ENCODE data around the gene TBC1D16. TPM values are rescaled to one million over a fixed set of nuclear protein-coding genes. Genes with fewer than 3 reads are reported as not detected.

The TBC1D16 gene
- total RNA-seq, 2 experiments from 2014 or later, result 8.3 to 10.4 TPM

DNA sequence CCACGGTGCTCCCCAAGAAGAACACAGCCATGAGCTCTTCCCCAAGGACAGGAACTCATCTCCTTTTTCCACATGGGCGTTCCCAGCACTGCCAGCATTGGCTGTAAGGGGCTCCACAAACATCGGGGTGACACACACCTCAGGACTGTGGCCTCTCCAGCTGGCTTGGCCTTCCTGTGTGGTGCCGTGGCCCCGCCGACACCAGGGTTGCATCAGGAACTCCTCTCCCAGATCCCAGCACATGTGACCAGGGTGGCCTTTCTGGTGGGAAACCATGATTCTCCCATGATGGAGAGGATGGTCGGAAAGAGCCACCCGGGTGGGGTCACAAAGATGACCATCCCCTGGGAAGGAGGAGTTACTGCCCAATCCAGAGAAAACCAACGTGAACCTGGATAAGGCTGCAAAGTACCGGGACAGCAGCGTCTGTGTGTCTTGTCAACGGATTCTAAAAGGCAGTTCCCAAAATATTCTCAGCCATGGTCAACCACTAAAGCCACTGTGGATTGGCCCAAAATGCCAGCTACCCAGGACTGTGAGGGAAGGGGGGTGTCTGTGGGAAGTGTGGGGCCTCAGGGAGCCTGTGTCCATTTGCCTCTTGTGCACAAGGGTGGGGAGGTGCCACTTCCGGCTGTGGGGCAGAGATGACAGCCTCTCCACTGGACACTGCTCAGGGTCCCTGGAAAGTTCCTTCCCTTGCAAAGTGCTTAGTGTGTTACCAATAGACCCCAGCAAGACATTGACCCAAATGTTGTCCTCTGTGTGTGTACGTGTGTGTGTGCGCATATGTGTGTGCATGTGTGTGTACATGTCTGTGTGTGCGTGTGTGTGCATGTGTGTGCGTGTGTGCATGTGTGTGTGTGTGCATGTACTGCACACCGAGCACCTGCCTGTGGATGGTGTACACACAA is 118.4 kb downstream of the TBC1D16 start:
- no peak for ATAC-seq
- intact Hi-C loops (cut with DNase I, micrococcal nuclease), result loop anchor here (1.0 to 5.0 kb wide), 4 partner anchors 125 to 175 kb away; no protein-coding TSS in a partner anchor
- no peak overlapping the region for H3K27ac Mint-ChIP-seq

DNA sequence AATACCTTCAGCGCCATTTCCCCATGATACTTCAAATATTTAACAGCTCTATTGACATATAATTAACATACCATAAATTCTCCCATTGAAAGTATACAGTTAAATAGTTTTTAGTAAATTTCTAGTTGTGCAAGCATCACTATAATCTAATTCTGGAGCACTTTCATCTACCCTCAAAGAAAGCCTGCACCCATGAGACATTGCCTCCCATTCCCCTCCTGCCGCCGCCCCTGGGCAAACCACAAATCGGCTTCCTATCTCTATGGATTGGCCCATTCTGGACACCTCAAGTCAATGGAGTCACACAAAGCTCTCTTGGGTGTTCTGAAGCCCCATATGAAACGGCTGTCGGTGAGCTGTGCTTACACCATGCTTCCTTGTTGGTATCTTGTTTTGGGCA is 119.2 kb downstream of the TBC1D16 start:
- CTCF ChIA-PET, result interaction anchor here (1.1 to 1.4 kb wide), 3 partner anchors 129 to 170 kb away, joined by 3 to 4 read pairs (median 4); no protein-coding TSS in a partner anchor
- intact Hi-C loops (cut with DNase I, micrococcal nuclease), result loop anchor here (1.0 to 5.0 kb wide), 4 partner anchors 124 to 174 kb away; no protein-coding TSS in a partner anchor
- no peak for ATAC-seq

More for the DNA sequence above, 118.4 kb downstream of the TBC1D16 start:
- H3K4me1 Mint-ChIP-seq, result no peaks in the 10 kb centered on the region
- POLR2A ChIA-PET, result no interaction called here
- H3K4me3 Mint-ChIP-seq, result no peak overlapping the region
- H3K9me3 Mint-ChIP-seq (ENCODE audit: low read depth), result no peaks in the 10 kb centered on the region
- peaks cover 2% of the 10 kb centered on the region for H3K27me3 Mint-ChIP-seq
- no peaks in the 10 kb centered on the region for H3K36me3 Mint-ChIP-seq (ENCODE audit: low read depth)
- DNase-seq, result no peak
- CTCF ChIA-PET, result interaction anchor here (1.3 kb wide), 1 partner anchor 171 kb away, joined by 4 read pairs; no protein-coding TSS in a partner anchor

DNA sequence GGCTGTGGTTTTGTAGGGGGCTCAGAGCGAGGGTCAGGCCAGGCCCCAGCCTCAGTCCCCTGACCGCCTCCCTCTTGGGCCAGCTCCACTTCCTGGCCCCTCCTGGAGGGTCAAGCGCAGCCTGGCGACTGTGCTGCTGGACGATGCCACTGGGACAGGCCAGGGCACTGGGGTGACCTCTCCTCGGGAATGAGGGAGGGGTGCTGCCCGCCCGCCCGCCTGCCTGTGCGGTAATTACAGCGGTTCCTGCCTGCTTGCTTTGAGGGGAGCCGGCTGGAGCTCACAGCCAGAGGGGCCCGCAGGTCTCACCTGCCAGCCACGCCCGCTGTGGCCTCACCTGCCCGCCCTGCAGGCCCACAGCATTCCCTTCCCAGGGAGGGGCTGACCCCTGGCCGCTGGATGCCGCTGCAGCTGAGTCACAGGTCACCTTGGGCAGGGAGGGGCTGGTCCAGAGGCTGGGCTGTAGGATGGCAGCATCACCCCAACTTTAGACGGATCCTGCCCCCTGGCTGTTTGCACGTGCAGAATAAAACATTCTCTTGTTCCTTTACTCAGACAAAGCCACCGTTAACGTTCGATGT is 119.7 kb downstream of the TBC1D16 start:
- ATAC-seq (no peak), DNase-seq (peak; percentile 51)
- Mint-ChIP-seq H3K27me3 (peaks cover 2% of the 10 kb centered on the region), H3K9me3 (ENCODE audit: low read depth) (no peaks in the 10 kb centered on the region), H3K4me1 (no peaks in the 10 kb centered on the region), H3K4me3 (no peak overlapping the region), H3K36me3 (ENCODE audit: low read depth) (no peaks in the 10 kb centered on the region), H3K27ac (no peak overlapping the region)
- ChIA-PET POLR2A (no interaction called here), CTCF (interaction anchor here (1.1 to 1.4 kb wide), 3 partner anchors 128 to 170 kb away, joined by 3 to 4 read pairs (median 4); no protein-coding TSS in a partner anchor)
- intact Hi-C loops (cut with DNase I, micrococcal nuclease), result loop anchor here (1.0 to 5.0 kb wide), 4 partner anchors 124 to 174 kb away; no protein-coding TSS in a partner anchor

More for the DNA sequence above, 119.2 kb downstream of the TBC1D16 start:
- H3K27me3 Mint-ChIP-seq, result peaks cover 2% of the 10 kb centered on the region
- H3K4me1 Mint-ChIP-seq, result no peaks in the 10 kb centered on the region
- H3K36me3 Mint-ChIP-seq (ENCODE audit: low read depth), result no peaks in the 10 kb centered on the region
- no peak for DNase-seq
- H3K27ac Mint-ChIP-seq, result no peak overlapping the region
- no peak overlapping the region for H3K4me3 Mint-ChIP-seq
- POLR2A ChIA-PET, result no interaction called here
- no peaks in the 10 kb centered on the region for H3K9me3 Mint-ChIP-seq (ENCODE audit: low read depth)

DNA sequence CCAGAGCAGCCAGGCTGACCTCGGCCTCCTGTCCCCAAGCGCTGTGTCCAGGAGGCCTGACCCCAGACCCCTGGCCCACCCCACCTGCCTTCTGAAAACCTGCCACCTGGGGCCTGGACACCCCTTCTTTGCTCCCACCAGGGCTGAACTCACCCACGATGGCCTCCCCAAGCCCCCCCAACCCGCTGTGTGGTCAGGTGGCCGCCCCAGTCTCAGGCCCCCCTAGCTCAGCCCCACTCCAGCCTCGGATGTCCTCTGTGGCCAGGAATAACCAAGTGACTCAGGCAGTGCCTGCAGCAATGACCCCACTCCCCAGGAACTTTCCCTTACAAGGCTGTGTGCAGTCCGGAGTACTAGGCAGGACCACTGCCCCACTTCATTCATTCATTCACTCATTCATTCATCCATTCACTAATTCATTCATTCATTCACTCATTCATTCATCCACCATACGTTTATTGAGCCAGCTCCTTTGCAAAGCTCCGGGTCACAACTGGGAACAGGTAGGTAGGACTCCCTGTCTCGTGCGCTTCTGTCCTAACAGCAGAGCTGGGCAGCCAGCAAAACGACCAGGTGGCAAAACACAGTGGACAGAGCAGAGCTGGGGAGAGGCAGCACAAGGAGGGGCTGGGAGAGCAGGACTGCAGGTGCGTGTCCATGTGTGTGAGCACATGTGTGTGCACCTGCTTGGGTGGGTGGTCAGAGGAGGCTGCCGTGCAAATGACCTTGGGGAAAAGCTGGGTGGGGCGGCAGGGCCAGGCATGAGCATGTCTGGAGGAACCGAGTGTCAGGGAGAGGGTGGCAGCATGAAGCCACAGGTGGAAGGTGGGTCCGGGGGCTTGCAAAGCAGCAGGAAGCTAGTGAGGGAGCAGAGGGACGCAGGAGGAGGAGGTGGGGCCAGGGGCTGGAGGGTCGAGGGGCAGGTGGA is 120.6 kb downstream of the TBC1D16 start:
- DNase-seq, result no peak
- intact Hi-C loops (cut with DNase I, micrococcal nuclease), result loop anchor here in 1 of 2 experiments (5.0 kb wide), 2 partner anchors 123 to 168 kb away; no protein-coding TSS in a partner anchor
- no peak for ATAC-seq
- no peak overlapping the region for H3K27ac Mint-ChIP-seq
- H3K36me3 Mint-ChIP-seq (ENCODE audit: low read depth), result no peaks in the 10 kb centered on the region
- ChIA-PET CTCF (interaction anchor here (1.1 to 1.4 kb wide), 2 partner anchors 127 to 162 kb away, joined by 3 to 4 read pairs; no protein-coding TSS in a partner anchor), POLR2A (no interaction called here)
- no peak overlapping the region for H3K4me3 Mint-ChIP-seq
- no peaks in the 10 kb centered on the region for H3K9me3 Mint-ChIP-seq (ENCODE audit: low read depth)
- H3K4me1 Mint-ChIP-seq, result no peaks in the 10 kb centered on the region
- H3K27me3 Mint-ChIP-seq, result peaks cover 2% of the 10 kb centered on the region

DNA sequence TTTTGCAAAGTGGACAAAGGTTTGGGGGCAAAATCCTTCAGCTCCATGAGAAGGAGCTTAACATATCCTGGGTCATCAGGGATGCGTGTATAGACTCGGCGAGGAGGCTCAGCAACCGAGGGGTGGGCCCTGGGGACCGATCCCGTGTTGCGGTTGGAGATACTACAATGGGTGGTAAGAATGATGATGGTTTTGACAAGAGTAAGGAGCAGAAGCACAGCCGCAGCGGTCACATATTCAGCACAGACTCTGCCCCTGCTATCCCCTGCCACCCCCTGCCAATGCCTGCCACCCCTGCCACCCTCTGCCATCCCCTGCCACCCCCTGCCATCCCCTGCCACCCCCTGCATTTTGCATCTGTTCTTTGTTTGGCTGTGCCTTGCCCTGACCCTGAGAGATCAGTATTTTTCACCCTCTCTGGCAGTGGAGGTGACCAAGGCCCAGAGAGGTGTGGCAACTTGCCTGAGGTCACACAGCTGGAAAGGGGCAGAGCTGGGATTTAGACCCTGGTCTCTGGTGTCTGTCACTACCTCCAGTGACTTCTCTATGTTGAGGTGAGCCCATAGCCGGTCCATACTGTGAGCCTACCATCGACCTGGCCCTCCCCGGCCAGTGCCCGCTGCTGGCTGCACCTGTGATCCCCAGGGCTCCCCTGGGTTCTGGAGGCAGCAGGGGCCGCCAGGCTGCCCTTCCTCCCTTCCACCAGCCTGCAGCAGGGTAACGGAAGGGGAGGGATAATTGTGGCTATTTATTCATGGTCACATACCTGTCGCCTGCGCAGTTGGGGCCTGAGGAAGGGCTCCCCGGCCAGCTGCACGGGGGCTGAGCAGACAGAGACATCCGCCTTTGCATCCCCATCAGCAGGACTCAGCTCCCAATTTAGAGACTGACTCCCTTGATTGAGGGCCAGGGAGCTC is 121.5 kb downstream of the TBC1D16 start:
- intact Hi-C loops (cut with DNase I, micrococcal nuclease), result no loop called here
- peaks cover 6% of the 10 kb centered on the region for H3K27me3 Mint-ChIP-seq
- no peak overlapping the region for H3K27ac Mint-ChIP-seq
- ChIA-PET CTCF (no interaction called here), POLR2A (no interaction called here)
- ATAC-seq (no peak), DNase-seq (no peak)
- H3K36me3 Mint-ChIP-seq (ENCODE audit: low read depth), result no peaks in the 10 kb centered on the region
- no peaks in the 10 kb centered on the region for H3K4me1 Mint-ChIP-seq
- no peaks in the 10 kb centered on the region for H3K9me3 Mint-ChIP-seq (ENCODE audit: low read depth)
- H3K4me3 Mint-ChIP-seq, result no peak overlapping the region

DNA sequence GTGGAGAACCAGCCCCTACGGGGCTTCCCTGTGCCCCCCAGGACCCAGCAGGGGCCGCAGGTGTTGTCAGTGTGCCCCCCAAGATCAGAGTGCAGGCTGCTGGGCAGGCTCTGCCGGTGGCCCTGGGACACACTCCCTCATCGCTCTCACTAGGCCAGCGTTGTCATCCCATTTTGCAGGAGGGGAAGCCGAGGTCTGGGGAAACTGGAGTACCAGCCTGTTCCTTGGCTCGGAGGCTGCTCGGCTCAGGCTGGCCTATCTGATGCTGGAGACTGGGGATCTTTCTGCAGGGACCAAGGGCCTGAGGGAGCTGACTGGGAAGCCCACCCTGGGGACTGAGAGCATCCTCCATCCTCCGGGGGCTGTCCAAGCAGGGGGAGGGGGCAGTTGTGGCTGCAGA is 122.2 kb downstream of the TBC1D16 start:
- ATAC-seq (no peak), DNase-seq (no peak)
- Mint-ChIP-seq H3K27ac (no peak overlapping the region), H3K4me1 (no peaks in the 10 kb centered on the region), H3K9me3 (ENCODE audit: low read depth) (no peaks in the 10 kb centered on the region), H3K4me3 (no peak overlapping the region), H3K36me3 (ENCODE audit: low read depth) (no peaks in the 10 kb centered on the region), H3K27me3 (peaks cover 6% of the 10 kb centered on the region)
- intact Hi-C loops (cut with DNase I, micrococcal nuclease), result no loop called here
- POLR2A ChIA-PET, result no interaction called here
- CTCF ChIA-PET, result no interaction called here

DNA sequence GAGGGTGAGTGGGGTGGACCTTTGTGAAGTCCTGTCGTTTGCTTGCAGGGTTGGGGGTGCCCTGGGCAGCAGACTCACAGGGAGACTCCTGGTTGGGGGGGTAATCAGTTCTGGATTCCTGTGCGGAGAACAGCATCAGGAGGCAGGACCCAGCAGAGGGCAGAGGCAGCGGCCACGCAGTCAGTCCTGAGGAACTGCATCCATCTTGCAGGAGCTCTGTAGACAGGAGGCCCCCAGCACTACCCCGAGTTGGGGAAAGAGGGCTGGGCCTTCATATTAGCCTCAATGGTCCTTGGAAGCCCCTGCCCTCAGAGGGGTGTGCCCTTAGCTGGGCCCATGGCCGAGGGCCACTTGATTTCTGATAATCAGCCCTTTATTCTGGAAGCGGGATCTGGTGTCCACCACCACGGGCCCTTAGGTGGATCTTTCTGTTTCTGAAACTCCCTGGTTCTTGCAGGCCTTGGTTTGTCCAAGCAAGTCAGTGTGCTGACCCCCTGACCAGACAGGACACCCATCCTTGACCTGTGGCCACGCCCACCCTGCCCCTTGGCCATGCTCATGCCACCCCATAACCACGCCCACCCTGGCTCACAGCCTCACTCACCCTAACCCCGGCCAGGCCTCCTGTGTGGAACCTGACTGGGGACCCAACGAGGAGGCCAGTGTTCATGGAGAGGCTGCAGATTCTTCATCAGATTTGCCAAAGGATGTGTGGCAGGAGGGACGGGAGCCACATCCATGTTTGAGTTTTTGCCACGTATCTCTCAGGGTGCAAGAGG is 122.9 kb downstream of the TBC1D16 start:
- intact Hi-C loops (cut with DNase I, micrococcal nuclease), result no loop called here
- CTCF ChIA-PET, result interaction anchor here (0.6 kb wide), 1 partner anchor 95 kb away, joined by 4 read pairs; no protein-coding TSS in a partner anchor
- no peak for DNase-seq

DNA sequence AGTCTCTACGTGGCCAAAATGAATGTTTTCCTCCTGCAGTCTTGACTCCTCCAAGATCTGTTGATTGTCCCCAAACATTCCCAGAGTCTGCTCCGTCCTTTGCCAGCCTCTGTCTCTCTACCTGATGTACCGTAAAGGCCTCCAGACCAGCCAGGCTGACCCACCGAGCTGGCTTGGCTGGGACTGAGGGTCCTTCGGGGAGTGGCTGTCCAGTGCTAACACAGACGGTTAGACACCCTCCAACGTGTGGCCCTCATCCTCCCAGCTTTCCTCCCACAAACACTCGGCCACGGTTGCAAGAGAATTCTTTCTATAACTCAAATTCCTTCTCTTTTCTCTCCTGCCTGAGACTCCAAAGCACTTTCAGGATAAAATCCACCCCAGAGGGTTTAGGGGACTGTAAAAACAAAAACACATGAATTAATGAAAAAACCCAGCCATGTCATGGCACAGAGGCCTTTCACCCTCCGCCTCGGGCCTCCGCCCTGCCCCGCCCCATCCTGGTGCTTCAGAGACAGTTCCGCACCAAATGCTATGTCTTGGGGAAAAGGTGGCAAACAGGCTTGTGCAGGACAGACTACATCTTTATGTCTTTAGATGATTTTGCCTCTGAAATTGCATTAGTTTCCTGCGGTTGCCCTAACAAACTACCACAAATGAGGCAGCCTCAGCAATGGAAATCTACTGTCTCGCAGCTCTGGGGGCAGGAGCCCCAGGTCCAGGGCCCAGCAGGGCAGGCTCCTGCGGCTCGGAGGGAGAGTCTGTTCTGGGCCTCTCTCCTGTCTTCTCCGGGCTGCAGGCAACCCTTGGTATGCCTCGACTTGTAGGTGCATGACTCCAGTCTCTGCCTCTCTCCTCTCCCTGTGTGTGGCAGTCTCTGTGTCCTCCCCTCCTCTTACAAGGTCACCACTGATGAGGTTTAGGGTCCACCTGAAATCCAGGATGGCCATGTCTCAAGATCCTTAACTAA is 124.0 kb downstream of the TBC1D16 start:
- Mint-ChIP-seq H3K36me3 (ENCODE audit: low read depth) (no peaks in the 10 kb centered on the region), H3K27ac (no peak overlapping the region), H3K27me3 (peaks cover 6% of the 10 kb centered on the region), H3K4me3 (no peak overlapping the region), H3K4me1 (no peaks in the 10 kb centered on the region), H3K9me3 (ENCODE audit: low read depth) (no peaks in the 10 kb centered on the region)
- POLR2A ChIA-PET, result no interaction called here
- CTCF ChIA-PET, result no interaction called here
- ATAC-seq (no peak), DNase-seq (no peak)
- intact Hi-C loops (cut with DNase I, micrococcal nuclease), result no loop called here

More for the DNA sequence above, 122.9 kb downstream of the TBC1D16 start:
- Mint-ChIP-seq H3K4me1 (no peaks in the 10 kb centered on the region), H3K4me3 (no peak overlapping the region), H3K9me3 (ENCODE audit: low read depth) (no peaks in the 10 kb centered on the region), H3K36me3 (ENCODE audit: low read depth) (no peaks in the 10 kb centered on the region), H3K27ac (no peak overlapping the region), H3K27me3 (peaks cover 8% of the 10 kb centered on the region)
- POLR2A ChIA-PET, result no interaction called here
- no peak for ATAC-seq

DNA sequence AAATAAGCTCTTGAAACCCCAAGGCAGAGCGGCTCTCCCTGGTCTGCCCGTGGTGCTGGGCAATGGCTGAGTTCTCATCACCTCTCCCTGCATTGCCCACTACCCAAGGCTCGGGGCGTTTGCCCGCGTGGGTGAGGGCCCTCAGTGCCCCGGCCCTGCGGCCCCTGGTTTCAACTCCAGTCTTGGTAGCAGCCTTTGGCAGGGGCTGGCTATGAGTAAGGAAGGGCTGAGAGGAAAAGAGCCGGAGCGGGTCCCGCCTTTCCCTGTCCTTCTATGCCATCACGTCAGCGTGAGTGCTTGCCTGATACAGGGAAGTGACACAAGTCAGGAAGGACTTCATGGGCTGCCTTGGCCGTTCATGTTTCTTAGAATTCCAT is 124.7 kb downstream of the TBC1D16 start:
- DNase-seq (no peak), ATAC-seq (no peak)
- intact Hi-C loops (cut with DNase I, micrococcal nuclease), result no loop called here
- Mint-ChIP-seq H3K9me3 (ENCODE audit: low read depth) (no peaks in the 10 kb centered on the region), H3K4me3 (no peak overlapping the region), H3K27ac (no peak overlapping the region), H3K36me3 (ENCODE audit: low read depth) (no peaks in the 10 kb centered on the region), H3K4me1 (no peaks in the 10 kb centered on the region), H3K27me3 (peaks cover 6% of the 10 kb centered on the region)
- POLR2A ChIA-PET, result no interaction called here
- CTCF ChIA-PET, result no interaction called here
